Mesodermal cell (in vitro differentiated cells): ENCODE results near the gene CSHL1.

Source experiments
- H3K27ac ChIP-seq: 2 replicates; pipeline ENCODE4 v1.7.0; 2013; ENCODE audit warnings: mild to moderate bottlenecking, low read depth, low read length, moderate library complexity; ENCODE audit not compliant: severe bottlenecking
- H3K36me3 ChIP-seq: 2 replicates; pipeline ENCODE4 v1.7.1; 2013; ENCODE audit warnings: mild to moderate bottlenecking, low read length, moderate library complexity; ENCODE audit not compliant: control insufficient read depth, insufficient read depth
- H3K4me1 ChIP-seq: one replicate; pipeline ENCODE4 v1.7.1; 2013; ENCODE audit warnings: mild to moderate bottlenecking, low read length; ENCODE audit not compliant: insufficient read depth, control insufficient read depth, poor library complexity, severe bottlenecking
- H3K4me3 ChIP-seq: 2 replicates; pipeline ENCODE4 v1.7.0; 2013; ENCODE audit warnings: low read length, control low read depth, mild to moderate bottlenecking; ENCODE audit not compliant: insufficient read depth, poor library complexity, severe bottlenecking; ENCODE audit errors: extremely low read depth
- H3K9me3 ChIP-seq: 2 replicates; pipeline ENCODE4 v1.7.1; 2013; ENCODE audit warnings: mild to moderate bottlenecking, low read length, moderate library complexity; ENCODE audit not compliant: control insufficient read depth
- WGBS, 2 experiments: methylation state at CpG; one replicate each; pipeline ENCODE4 v1.1.5; 2013; ENCODE audit warnings: missing lambda C conversion rate in 2 of 2; ENCODE audit not compliant: insufficient coverage in 2 of 2; 5-methylcytosine and 5-hydroxymethylcytosine counted together

Gene CSHL1

GRCh38 chr17:63939401-63939800 is 28.3 kb upstream of the CSHL1 start:
- H3K9me3 ChIP-seq, result no peaks in the 10 kb centered on the region
- H3K27ac ChIP-seq, result no peak overlapping the region
- H3K4me3 ChIP-seq, result no peak overlapping the region
- 93 to 100% methylated on average over 7 to 9 of the region's 9 CpGs for WGBS, 2 experiments
- no peaks in the 10 kb centered on the region for H3K4me1 ChIP-seq
- H3K36me3 ChIP-seq, result no peaks in the 10 kb centered on the region

- Histone ChIP-seq H3K9me3 (no peaks in the 10 kb centered on the region), H3K4me1 (no peaks in the 10 kb centered on the region), H3K36me3 (no peaks in the 10 kb centered on the region), H3K27ac (no peak overlapping the region), H3K4me3 (no peak overlapping the region)
- WGBS, 2 experiments, result 88 to 97% methylated on average over 4 of the region's 4 CpGs
These were observed 26.9 kb upstream of the CSHL1 start for GRCh38 chr17:63937920-63938319.

GRCh38 chr17:63937319-63937718 is 26.3 kb upstream of the CSHL1 start:
- H3K9me3 ChIP-seq, result no peaks in the 10 kb centered on the region
- no peaks in the 10 kb centered on the region for H3K4me1 ChIP-seq
- no peak overlapping the region for H3K27ac ChIP-seq
- no peaks in the 10 kb centered on the region for H3K36me3 ChIP-seq
- 95 to 97% methylated on average over 2 to 3 of the region's 6 CpGs for WGBS, 2 experiments
- H3K4me3 ChIP-seq, result no peak overlapping the region

GRCh38 chr17:63934183-63935112 is 23.4 kb upstream of the CSHL1 start:
- WGBS, 2 experiments, result 88 to 89% methylated on average over 13 to 16 of the region's 21 CpGs
- H3K4me3 ChIP-seq, result no peak overlapping the region
- no peaks in the 10 kb centered on the region for H3K9me3 ChIP-seq
- H3K36me3 ChIP-seq, result no peaks in the 10 kb centered on the region
- peaks cover 4% of the 10 kb centered on the region for H3K4me1 ChIP-seq
- no peak overlapping the region for H3K27ac ChIP-seq

- no peak overlapping the region for H3K4me3 ChIP-seq
- WGBS, 2 experiments, result 95 to 98% methylated on average over 6 to 8 of the region's 8 CpGs
- H3K27ac ChIP-seq, result no peak overlapping the region
- H3K9me3 ChIP-seq, result no peaks in the 10 kb centered on the region
- no peaks in the 10 kb centered on the region for H3K36me3 ChIP-seq
- peaks cover 4% of the 10 kb centered on the region for H3K4me1 ChIP-seq
These were observed 22.5 kb upstream of the CSHL1 start for GRCh38 chr17:63933598-63933997.

GRCh38 chr17:63932721-63933120 is 21.7 kb upstream of the CSHL1 start:
- H3K27ac ChIP-seq, result no peak overlapping the region
- H3K4me1 ChIP-seq, result peaks cover 4% of the 10 kb centered on the region
- H3K36me3 ChIP-seq, result no peaks in the 10 kb centered on the region
- H3K4me3 ChIP-seq, result no peak overlapping the region
- WGBS, 2 experiments, result 92 to 94% methylated on average over 4 of the region's 4 CpGs
- H3K9me3 ChIP-seq, result no peaks in the 10 kb centered on the region

- Histone ChIP-seq H3K4me3 (no peak within 1 kb of the TSS), H3K36me3 (no peaks in the 10 kb centered on the region), H3K9me3 (no peaks in the 10 kb centered on the region), H3K4me1 (peaks cover 4% of the 10 kb centered on the region), H3K27ac (no peak within 1 kb of the TSS)
- 66 to 70% methylated on average over 15 to 18 of the region's 19 CpGs for WGBS, 2 experiments
These were observed 21.0 kb upstream of the CSHL1 start, which contains the start of gene CD79B for GRCh38 chr17:63931981-63932561. Gene CD79B, minus strand, starts transcription at chr17:63932331. Its CDS starts 70 bp downstream, at chr17:63932261.

GRCh38 chr17:63930951-63931575 is 20.0 kb upstream of the CSHL1 start:
- no peak overlapping the region for H3K27ac ChIP-seq
- no peaks in the 10 kb centered on the region for H3K36me3 ChIP-seq
- no peak overlapping the region for H3K4me3 ChIP-seq
- H3K9me3 ChIP-seq, result no peaks in the 10 kb centered on the region
- 67 to 84% methylated on average over 3 to 11 of the region's 16 CpGs for WGBS, 2 experiments
- H3K4me1 ChIP-seq, result peaks cover 4% of the 10 kb centered on the region

GRCh38 chr17:63929860-63930766 is 19.1 kb upstream of the CSHL1 start:
- H3K27ac ChIP-seq, result no peak overlapping the region
- no peaks in the 10 kb centered on the region for H3K36me3 ChIP-seq
- 95 to 96% methylated on average over 20 of the region's 24 CpGs for WGBS, 2 experiments
- no peak overlapping the region for H3K4me3 ChIP-seq
- no peaks in the 10 kb centered on the region for H3K9me3 ChIP-seq
- H3K4me1 ChIP-seq, result peaks cover 4% of the 10 kb centered on the region
